NCI-H526 treated with DMSO at 0.1 percent for 48 hours (cell line): ENCODE results near the gene TRAPPC4.
A peak's percentile ranks its signal among the peaks of the same experiment; 100 is the strongest.
"Not testable (repeated sequence)": the region's sequence is repeated elsewhere in the genome, so short reads cannot be mapped to it uniquely, and the experiment has no call there.

Experiments used
- DNase-seq: peaks from one replicate; lab custom pipeline; 2025; lab: John Stamatoyannopoulos, UW

The TRAPPC4 gene

DNA sequence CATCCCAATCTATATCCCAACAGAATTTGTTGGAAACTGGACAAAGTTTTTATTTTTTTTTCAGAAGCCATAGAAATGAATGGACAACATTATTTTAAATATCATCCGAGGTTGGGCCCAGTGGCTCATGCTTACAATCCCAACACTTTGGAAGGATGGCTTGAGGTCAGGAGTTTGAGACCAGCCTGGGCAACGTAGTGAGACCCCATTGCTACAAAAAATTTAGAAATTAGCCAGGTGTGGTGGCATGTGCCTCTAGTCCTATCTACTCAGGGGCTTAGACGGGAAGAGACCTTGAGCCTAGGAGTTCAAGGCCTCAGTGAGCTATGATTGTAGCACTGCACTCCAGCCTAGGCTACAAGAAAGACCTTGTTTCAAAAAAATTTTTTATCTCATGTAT is 16.2 kb downstream of the TRAPPC4 start:
- DNase-seq: no peak

DNA sequence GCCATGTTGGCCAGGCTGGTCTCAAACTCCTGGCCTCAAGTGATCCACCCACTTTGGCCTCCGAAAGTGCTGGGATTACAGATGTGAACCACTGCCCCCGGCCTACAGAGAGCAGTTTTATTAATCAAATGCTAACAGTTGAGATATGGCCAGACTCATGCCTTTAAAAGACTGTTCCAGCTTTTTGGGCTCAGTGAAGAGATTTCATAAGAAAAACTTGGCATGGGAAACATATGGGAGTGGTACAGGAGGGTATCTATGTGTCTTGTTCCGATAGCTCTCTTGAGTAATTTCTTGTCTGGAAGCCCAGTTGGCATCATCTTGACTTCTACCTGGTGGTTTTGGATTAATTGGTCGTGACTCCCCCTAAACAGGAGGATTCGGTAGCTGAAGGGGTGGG is 20.3 kb downstream of the TRAPPC4 start:
- DNase-seq: no peak

DNA sequence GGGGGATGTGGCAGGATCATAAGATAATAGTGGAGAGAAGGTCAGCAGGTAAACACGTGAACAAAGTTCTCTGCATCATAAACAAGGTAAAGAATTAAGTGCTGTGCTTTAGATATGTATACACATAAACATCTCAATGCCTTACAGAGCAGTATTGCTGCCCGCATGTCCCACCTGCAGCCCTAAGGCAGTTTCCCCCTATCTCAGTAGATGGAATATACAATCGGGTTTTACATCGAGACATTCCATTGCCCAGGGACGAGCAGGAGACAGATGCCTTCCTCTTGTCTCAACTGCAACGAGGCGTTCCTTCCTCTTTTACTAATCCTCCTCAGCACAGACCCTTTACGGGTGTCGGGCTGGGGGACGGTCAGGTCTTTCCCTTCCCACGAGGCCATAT is 20.9 kb downstream of the TRAPPC4 start:
- DNase-seq: not testable (repeated sequence)

DNA sequence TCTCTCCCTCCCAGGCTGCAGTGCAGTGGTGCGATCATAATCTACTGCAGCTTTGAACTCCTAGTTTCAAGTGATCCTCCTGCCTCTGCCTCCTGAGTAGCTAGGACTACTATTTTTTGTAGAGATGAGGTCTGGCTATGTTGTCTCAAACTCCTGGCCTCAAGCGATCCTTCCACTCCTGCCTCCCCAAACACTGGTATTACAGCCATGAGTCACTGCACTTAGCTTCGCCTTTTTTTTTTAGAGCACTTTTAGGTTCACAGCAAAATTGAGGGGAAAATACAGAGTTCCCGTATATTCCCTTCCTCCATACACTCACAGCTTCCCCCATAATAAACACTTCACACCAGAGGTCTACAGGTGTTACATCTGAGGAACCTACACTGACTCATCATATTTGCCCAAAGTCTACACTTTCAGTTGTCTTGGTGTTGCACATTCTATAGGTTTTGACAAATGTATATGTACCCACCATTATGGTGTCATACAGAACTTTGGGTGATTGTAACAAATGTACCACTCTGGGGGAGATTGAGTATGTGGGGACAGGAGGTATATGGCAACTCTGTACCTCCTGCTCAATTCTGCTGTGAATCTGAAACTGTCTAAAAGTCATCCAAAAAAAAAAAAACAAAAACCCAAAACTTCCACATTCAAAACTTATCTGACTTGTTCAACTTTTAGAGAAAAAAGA is 23.4 kb downstream of the TRAPPC4 start:
- DNase-seq: no peak

DNA sequence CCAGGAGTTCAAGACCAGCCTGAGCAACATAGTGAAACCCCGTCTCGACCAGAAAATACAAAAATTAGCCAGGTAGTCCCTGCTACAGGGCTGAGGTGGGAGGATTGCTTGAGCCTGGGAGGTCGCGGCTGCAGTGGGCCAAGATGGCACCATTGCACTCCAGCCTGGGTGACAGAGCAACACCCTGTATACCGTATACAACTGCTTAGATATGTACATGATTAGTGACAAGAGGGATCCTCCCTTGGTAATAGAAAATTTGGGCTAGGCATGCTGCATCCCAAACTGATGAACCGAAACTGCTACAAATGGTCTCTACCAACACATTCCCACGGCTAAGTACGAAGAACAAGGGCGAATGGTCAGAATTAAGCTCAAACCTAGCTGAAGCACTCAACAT is 24.4 kb downstream of the TRAPPC4 start:
- no peak for DNase-seq

DNA sequence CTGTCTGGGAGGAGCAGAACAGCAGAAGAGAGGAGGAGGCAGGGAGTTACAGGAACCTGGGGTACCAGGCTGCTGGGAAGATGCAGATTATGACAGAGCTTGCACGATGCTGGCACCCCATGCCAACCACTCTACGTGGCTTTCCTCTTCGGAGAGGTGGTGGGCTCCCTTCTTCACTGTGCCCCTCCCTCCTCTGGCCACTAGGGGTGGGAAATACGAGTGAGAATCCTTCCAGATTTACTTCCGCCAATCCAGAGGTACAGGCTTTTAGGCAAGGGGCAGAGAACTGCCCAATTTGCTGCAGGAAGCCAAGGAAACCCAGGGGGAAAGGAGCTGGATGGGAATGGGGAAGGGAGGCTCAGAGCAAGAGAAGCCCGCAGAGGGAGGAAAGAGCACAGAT is 26.1 kb downstream of the TRAPPC4 start:
- no peak for DNase-seq

DNA sequence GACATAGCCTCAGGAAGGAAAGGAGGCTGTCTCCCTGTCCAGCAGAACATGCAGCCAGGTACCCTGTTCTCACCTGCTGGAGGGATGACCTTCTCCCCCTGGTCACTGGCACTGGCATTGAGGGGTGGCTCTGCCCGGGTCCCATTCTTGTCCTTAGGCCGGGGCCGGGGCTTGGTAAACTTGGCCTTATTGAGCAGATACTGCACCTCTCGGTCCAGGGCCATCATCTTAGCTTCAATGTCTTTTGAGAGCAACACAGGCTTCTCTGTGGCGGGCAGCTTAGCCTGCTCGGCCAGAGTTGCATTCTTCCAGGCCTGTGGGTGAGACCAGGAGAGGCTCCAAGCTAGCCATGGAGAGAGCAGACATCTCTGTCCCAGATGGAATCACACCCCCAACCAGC is 27.9 kb downstream of the TRAPPC4 start:
- DNase-seq: no peak

DNA sequence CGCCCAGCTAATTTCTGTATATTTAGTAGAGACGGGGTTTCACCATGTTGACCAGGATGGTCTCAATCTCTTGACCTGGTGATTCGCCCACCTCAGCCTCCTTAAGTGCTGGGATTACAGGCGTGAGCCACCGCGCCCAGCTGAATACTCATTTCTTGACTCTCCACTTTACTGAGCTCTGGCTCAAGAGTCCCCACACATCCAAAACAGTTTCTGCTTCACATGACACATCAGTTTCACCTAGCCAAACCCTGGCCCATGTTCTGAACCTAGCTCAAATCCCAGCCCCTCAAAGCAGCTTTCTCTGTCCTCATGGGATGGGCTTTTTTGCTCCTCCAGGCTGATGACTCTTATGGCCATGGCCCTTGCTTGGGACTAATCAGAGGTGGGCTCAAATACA is 28.6 kb downstream of the TRAPPC4 start:
- no peak for DNase-seq

DNA sequence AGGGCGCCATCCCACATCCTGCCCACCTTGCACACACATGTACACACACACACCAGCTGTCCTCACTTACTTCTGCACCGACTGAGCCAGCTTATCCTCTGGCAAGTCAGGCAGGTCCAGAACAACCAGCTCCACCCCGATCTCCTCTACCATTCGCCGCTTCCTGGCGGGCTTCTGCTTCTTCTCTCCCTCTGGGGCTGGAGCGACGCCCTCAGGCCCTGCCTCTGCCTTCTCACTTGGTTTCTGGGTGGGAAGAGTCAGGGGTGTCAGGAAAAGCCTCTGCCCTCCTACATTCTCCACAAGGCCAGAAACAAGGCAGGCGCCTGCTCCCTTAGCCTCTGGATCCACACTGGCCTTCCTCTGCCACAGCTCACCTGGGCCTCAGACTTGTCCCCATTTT is 30.1 kb downstream of the TRAPPC4 start:
- no peak for DNase-seq

DNA sequence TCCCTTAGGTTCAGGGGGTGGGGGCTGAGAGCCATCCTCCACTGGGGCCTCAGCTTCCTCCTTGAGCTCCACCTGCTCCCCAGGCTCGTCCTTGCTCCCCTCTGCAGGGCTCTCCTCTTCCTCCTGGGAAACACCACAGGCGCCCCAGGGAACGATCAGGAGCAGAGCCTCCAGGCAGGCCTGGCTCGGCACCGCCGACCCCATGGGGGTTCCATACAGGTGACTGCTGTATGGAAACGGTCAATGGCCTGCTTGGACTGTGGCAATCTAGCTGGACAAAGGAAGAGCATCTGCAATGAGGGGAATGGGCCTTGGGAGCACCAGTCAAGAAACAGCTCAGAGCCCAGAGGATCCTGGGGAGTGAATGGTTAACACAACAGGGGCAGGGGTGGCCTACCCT is 30.5 kb downstream of the TRAPPC4 start:
- DNase-seq: no peak

DNA sequence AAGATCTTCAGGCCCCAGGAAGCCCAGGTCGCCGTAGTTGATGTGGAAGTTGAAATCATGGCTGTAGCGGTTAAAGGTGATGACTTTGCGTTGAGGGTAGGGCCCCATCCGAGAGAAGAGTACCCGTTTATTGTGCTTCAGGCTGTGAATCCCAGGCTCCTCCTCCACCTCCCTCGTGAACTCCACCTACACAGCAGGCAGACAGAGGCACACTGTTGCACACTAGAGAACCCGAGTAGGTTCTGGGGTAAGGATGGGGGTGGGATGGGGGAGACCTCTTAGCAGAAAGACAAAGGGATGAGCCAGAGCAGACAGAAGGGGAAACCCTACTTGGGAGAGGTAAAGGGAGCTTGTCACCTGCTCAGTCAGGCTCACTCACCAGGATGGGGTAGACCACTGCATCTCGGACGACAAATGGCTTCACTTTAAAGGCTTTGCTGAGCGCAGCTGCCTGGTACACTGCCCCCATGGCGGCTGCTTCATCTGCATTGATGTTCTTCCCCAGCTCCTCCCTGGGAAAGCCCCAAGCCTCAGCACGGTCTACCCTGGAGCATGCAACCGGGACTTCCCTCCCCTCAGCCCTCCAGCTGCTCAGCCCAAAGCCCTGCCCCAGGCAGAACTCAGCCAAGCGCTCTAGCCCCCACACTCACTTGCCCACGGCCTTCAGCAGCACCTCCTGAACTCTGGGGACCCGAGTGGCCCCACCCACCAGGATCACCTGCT is 33.0 kb downstream of the TRAPPC4 start:
- no peak for DNase-seq

DNA sequence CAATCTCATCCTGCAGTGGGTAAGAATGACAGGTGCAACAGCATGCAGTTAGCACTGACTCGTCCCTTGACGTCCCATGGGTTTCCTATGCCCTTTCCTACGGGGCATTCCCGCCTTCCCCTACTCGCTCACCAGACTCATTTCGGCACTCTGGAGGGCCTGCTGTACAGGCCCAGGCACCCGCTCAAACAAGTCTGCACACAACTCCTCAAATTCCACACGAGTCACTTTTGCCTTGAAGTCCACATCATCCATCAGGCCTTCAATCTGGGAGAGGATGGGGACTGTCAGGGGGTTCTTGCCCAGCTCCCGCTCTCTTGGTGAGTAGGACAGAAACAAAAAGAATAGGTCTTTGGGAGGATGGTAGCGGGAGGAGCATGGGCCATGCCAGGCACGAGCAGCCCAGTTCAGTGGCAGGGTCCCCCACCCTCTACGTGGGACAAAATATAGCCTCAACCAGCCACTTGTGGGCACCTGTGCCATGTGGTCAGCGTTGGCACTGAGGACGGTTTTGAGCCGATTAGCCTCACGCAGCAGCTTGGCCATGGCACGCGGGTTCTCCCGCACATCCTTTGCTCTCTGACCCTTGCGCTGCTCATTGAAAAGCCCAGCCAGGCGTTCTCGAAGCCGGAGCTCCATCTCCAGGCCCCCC is 33.7 kb downstream of the TRAPPC4 start:
- no peak for DNase-seq

DNA sequence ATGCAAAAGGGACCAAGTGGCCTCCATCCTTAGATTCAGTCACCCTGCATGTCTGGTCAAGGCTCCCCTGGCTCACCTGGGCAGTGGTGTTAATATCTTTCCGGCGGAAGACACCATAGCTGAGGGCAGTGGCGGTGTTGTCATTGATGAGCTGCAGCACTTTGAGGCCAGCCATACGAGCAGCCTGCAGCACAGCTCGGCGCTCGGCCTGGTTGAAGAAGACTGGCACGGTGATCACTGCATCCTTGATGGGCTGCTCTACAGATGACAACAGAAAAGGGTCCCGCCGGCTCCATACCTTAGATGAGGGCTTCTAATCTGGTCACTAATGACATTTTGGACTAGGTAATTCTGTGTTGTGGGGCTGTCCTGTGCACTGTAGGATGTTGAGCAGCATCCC is 35.9 kb downstream of the TRAPPC4 start:
- DNase-seq: no peak

DNA sequence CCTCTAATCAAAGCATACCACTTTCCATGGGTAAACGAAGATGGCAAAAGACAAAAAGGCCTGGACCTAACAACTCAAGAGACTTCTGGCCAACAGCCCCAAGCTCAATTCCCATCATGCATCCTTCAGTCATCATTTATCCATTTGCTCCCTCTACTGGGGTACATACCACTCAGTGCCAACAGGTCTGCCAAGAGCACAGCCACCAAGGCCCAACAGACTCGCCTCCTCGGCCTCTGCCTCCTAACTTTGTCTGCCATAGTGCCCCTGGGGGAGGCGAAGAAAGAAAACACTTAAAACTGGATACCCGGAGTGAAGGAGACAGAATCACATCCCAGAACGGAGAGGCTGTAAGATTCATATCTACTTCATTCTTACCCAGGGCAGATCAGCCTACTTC is 37.3 kb downstream of the TRAPPC4 start:
- peak; percentile 34 for DNase-seq

DNA sequence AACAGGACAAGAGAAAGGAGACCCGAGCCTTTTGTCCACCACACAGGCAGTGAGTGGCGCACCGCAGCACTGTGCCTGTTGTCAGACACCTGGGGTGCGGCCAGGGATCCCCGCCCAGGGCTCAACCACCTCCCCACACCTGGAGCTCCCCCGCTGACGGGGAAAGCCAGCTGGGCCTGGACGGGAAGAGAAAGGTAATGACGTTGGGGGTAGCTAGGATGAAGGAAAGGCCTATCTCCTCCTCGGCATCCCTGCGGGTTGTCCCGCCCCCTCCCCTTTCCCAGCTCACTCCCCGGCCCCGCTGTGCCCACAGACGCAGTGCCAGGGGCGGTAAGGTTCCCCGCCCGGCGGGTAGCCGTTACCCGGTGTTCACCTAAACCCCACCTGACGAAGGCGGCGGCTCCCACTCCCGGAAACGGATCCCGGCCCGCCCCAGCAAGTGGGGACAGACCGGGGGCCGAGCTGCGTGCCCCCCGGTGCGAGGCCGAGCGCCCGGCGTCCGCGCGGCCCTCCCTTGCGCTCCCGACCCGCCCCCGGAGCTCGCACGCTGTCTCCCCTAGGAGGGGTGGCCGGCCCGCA is 37.9 kb downstream of the TRAPPC4 start:
- DNase-seq: peak; percentile 64

DNA sequence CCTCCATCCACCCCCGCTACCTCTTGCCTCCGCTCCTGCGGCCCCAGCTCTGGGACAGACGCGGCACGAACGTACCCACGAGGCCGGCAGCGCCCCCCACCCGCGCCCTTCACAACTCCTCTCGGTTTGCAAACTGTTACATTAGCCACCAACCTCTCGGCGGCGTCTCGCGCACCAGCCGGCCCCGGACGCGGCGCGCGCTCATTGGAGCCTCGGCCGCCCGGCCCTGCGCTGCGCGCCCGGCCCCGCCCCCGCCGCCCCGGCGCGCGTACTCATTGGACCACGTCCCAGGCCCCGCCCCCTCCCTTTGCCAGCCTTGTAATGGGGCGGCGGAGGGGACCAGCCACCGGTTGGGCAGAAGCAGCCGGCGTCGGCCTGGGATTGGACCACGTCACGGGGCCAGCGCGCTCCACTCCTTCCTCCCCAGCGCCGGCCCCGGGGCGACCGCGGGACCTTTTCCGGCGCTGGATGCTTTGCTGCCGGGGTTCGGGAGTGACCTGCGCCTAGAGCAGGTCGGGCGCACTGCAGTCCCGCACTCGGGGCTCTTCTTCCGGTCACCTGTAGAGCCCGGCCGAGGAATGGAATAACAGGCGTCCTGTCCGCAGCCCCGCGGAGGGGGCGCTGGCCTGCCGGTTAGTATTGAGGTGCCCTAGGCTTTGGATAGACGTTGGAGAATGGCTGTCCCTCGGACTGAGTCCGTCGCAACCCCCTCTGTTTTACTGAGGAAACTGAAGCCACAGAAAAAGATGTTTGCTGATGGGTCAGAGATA is 38.6 kb downstream of the TRAPPC4 start, which contains the start of gene HYOU1:
Gene HYOU1 (minus strand): TSS at position 206 of the 770 bp plus-strand sequence. CDS start 1,045 bp downstream, outside the sequence.
- DNase-seq: peak; percentile 99

DNA sequence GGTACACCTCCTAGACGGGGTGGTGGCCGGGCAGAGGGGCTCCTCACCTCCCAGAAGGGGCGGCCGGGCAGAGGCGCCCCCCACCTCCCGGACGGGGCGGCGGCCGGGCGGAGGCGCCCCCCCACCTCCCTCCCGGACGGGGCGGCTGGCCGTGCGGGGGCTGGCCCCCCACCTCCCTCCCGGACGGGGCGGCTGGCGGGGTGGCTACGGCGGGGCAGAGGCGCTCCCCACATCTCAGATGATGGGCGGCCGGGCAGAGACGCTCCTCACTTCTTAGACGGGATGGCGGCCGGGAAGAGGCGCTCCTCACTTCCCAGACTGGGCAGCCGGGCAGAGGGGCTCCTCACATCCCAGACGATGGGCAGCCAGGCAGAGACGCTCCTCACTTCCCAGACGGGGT is 40.6 kb downstream of the TRAPPC4 start:
- not testable (repeated sequence) for DNase-seq

DNA sequence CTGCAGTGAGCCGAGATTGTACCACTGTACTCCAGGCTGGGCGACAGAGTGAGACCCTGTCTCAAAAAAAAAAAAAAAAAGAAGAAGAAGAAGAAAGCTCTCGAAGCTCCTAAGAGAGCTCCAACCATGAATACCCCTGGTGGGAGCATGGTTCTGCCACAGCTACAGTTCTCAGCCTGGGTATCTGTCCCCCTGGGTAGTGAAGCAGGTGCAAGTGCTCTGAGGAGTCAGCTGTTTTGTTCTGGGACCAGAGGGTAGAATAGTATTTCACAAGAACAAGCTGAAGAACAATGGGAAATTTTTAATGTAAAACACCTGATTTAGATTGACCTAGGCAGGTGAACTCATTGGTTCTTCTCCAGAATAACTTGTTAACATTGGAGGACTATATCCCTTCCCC is 42.7 kb downstream of the TRAPPC4 start:
- no peak for DNase-seq

DNA sequence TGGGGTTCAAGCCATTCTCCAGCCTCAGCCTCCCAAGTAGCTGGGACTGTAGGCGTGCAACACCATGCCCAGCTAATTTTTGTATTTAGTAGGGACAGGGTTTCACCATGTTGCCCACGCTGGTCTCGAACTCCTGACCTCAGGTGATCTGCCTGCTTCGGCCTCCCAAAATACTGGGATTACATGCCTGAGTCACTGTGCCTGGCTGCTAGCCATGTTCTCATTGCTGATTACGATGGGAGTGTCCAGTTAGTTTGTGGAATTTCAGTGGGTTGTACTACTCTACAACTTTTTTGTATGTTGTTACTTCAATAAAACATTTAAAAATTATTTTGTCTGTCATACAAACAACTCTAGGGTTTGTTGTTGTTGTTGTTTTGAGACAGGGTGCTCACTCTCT is 44.2 kb downstream of the TRAPPC4 start:
- no peak for DNase-seq

DNA sequence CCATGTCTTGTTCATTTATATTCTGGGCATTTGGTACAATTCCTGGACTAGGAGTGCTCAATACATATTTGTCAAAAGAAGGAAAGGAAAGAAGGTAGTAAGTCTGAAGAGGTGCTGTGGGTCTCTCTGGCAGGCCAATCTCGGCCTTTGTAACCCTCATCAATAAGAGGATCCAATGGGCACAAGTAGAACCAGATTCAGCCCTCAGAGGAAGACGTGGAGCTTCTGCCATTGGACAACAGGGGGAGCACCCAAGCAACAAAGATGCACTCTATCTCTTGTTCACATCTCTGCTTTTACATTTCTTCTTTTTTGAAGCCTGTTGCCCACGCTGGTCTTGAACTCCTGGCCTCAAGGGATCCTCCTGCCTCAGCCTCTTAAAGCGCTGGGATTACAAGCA is 46.8 kb downstream of the TRAPPC4 start:
- DNase-seq: peak; percentile 22

DNA sequence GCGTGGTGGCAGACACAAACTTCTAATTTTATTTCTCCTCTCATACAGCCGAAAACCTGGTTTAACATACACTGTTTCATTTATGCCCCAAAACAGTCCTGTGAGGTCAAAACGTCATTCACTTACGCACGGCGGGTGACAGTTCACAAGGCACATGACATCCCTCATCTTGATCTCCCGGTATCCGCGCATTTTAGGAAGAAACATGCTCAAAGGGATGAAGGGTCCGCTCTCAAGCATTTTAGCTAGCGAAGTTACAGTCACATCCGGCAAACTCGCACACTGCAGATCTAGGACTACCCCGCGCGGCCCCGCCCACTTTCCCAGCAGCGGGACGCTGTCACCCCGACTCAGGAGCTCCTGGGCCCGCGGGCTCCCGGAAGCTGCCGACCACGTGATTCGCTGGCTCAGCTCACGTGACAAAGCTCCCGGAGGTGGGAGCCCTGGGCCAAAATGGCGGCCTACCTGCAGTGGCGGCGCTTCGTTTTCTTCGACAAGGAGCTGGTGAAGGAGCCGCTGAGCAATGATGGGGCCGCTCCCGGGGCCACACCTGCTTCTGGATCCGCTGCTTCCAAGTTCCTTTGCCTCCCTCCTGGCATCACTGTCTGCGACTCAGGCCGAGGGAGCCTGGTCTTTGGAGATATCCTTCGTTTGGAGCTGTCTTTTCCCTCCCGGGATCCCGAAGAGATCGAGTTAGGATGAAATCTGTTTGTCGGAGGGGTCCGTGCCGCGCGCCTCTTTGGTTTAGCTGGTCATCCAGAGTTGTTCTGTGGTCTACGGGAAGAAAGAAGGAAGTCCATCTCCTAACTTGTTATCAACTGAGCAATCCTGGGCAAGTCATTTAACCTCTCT is 49.0 kb downstream of the TRAPPC4 start, which contains the start of gene VPS11:
Gene VPS11 (plus strand): TSS at position 448 of the 852 bp plus-strand sequence. CDS start 6 bp downstream, at position 454.
- peak; percentile 99 for DNase-seq
